ENCODE measurements around the gene RAB11FIP4. TPM values are rescaled to one million over a fixed set of nuclear protein-coding genes. Genes with fewer than 3 reads are reported as not detected.

RAB11FIP4 gene
- total and polyA plus RNA-seq, 2 of the 13 experiments (the other 11 are each of a cell fraction or from before 2014, with no cell fraction given) = 28.0 to 89.3 TPM

DNA sequence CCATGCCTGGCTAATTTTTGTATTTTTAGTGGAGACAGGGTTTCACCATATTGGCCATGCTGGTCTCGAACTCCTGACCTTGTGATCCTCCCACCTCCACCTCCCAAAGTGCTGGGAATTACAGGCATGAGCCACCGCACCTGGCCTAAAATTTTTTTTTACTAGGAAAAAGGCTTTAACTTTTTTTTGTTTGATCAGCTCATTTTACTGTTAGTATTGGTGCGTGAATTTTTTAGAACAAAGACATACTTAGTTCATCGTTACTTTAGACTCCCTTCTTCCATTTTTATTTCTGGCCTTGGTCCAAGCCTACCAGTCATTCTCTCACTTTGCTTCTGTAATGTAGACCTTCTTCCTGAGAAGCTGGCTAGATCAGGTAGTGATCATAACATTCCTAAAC is 25.4 kb upstream of the RAB11FIP4 start:
- H4K20me1 ChIP-seq (ENCODE audit: insufficient read depth, low read length) = no peaks in the 10 kb centered on the region
- H3K79me2 ChIP-seq (ENCODE audit: insufficient read depth, low read length) = no peaks in the 10 kb centered on the region
- BruUV-seq (replicated peaks) = no TSS peak
- FAIRE-seq = no peak
- H3K4me3 ChIP-seq (replicated peaks in 1 of 3; ENCODE audit: insufficient read depth in 1 of 3, low read depth in 2 of 3, low read length in 3 of 3) = no peak overlapping the region
- no peak overlapping the region for H3K4me2 ChIP-seq (ENCODE audit: low read depth, low read length)
- no peak overlapping the region for H2AFZ ChIP-seq (ENCODE audit: low read length)
- POLR2A ChIA-PET = no interaction called here
- no peak for ATAC-seq
- H3K27ac ChIP-seq (ENCODE audit: extremely low read length, insufficient read depth, low read length) = no peak overlapping the region
- peaks cover 3 to 17% of the 10 kb centered on the region in 2 experiments for H3K36me3 ChIP-seq (replicated peaks in 1 of 2; ENCODE audit: control insufficient read depth in 1 of 2, insufficient read depth in 2 of 2, low read length in 2 of 2)
- H3K9me3 ChIP-seq (ENCODE audit: low read length) = no peaks in the 10 kb centered on the region
- no peak for DNase-seq (ENCODE audit: low spot score)
- TF ChIP-seq MTA1 (CRISPR knock-in tag; IDR thresholded peaks at IDR 0.05; ENCODE audit: borderline replicate concordance) (no peak), MAFK (conservative IDR thresholded peaks at IDR 0.05 in 1 of 2, IDR thresholded peaks at IDR 0.05 in 1 of 2; ENCODE audit: low read length in 2 of 2) (0 out of 4 replicates have a peak, but pooled peaks of 1 of the 2 experiments have one; percentile 6)
- intact Hi-C loops (cut with micrococcal nuclease; ENCODE audit: unreplicated experiment) (no loop called here), in situ Hi-C loops (cut with HindIII; ENCODE audit: extremely low pct_ligation_motif_present, low pct_unique_long_range_greater_than_20kb) (loop anchor here (10.0 kb wide), 1 partner anchor 351 kb away; no protein-coding TSS in a partner anchor)
- H3K9ac ChIP-seq (ENCODE audit: insufficient read depth, low read depth, low read length) = no peak overlapping the region
- H3K4me1 ChIP-seq (ENCODE audit: insufficient read depth, low read length) = no peaks in the 10 kb centered on the region
- CTCF ChIA-PET (ENCODE audit: low intra/inter-chr PET ratio, low total read pairs) = no interaction called here
- 99% methylated on average over 4 of the region's 4 CpGs for WGBS (ENCODE audit: low lambda C conversion rate)
- no peaks in the 10 kb centered on the region for H3K27me3 ChIP-seq (ENCODE audit: control insufficient read depth in 1 of 2, insufficient read depth in 2 of 2, low read length in 2 of 2)

DNA sequence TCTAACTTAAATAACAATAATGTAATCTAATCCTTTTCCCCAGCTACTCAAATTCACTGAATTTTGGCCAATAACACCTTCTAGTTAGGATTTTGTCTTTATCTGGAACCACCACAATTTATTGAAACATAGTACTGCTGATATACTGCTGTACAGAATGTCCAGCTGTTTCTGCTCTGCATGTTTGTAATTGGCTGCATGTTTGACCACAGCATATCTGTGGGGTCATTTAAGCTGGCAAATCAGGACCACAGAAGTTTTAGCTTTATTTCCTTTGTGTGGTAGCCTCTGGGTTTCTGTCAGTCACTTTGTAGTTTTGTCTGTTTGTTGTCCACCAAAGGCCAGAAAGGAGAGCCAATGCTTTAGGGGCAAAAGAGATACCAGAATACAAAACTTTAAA is 22.2 kb upstream of the RAB11FIP4 start:
- H3K9me3 ChIP-seq (ENCODE audit: low read length) = no peaks in the 10 kb centered on the region
- intact Hi-C loops (cut with micrococcal nuclease; ENCODE audit: unreplicated experiment) (no loop called here), in situ Hi-C loops (cut with HindIII; ENCODE audit: extremely low pct_ligation_motif_present, low pct_unique_long_range_greater_than_20kb) (loop anchor here (10.0 kb wide), 1 partner anchor 354 kb away; no protein-coding TSS in a partner anchor)
- H3K79me2 ChIP-seq (ENCODE audit: insufficient read depth, low read length) = no peaks in the 10 kb centered on the region
- H3K4me1 ChIP-seq (ENCODE audit: insufficient read depth, low read length) = no peaks in the 10 kb centered on the region
- ATAC-seq (no peak), FAIRE-seq (no peak), DNase-seq (ENCODE audit: low spot score) (no peak)
- H3K27ac ChIP-seq (ENCODE audit: extremely low read length, insufficient read depth, low read length) = no peak overlapping the region
- no peak overlapping the region for H3K4me2 ChIP-seq (ENCODE audit: low read depth, low read length)
- no peak overlapping the region for H3K9ac ChIP-seq (ENCODE audit: insufficient read depth, low read depth, low read length)
- H3K27me3 ChIP-seq (ENCODE audit: control insufficient read depth in 1 of 2, insufficient read depth in 2 of 2, low read length in 2 of 2) = no peaks in the 10 kb centered on the region
- no peaks in the 10 kb centered on the region for H4K20me1 ChIP-seq (ENCODE audit: insufficient read depth, low read length)
- ChIA-PET CTCF (ENCODE audit: low intra/inter-chr PET ratio, low total read pairs) (no interaction called here), POLR2A (no interaction called here)
- no peak overlapping the region for H2AFZ ChIP-seq (ENCODE audit: low read length)
- H3K4me3 ChIP-seq (replicated peaks in 1 of 3; ENCODE audit: insufficient read depth in 1 of 3, low read depth in 2 of 3, low read length in 3 of 3) = no peak overlapping the region
- peaks cover 2 to 13% of the 10 kb centered on the region in 2 experiments; a peak in 3 of 5 replicates for H3K36me3 ChIP-seq (replicated peaks in 1 of 2; ENCODE audit: control insufficient read depth in 1 of 2, insufficient read depth in 2 of 2, low read length in 2 of 2)
- no TSS peak for BruUV-seq (replicated peaks)
- TF ChIP-seq, protein P1, sequence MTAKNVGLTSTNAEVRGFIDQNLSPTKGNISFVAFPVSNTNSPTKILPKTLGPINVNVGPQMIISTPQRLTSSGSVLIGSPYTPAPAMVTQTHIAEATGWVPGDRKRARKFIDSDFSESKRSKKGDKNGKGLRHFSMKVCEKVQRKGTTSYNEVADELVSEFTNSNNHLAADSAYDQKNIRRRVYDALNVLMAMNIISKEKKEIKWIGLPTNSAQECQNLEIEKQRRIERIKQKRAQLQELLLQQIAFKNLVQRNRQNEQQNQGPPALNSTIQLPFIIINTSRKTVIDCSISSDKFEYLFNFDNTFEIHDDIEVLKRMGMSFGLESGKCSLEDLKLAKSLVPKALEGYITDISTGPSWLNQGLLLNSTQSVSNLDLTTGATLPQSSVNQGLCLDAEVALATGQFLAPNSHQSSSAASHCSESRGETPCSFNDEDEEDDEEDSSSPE (CRISPR knock-in tag; IDR thresholded peaks at IDR 0.05) = no peak
- TF ChIP-seq REXO4 (CRISPR knock-in tag; IDR thresholded peaks at IDR 0.05; ENCODE audit: borderline replicate concordance) = no peak
- TF ChIP-seq XBP1 (CRISPR knock-in tag; IDR thresholded peaks at IDR 0.05) = no peak
- no peak for TF ChIP-seq ZNF251 (CRISPR knock-in tag; IDR thresholded peaks at IDR 0.05)
- TF ChIP-seq, protein P2, sequence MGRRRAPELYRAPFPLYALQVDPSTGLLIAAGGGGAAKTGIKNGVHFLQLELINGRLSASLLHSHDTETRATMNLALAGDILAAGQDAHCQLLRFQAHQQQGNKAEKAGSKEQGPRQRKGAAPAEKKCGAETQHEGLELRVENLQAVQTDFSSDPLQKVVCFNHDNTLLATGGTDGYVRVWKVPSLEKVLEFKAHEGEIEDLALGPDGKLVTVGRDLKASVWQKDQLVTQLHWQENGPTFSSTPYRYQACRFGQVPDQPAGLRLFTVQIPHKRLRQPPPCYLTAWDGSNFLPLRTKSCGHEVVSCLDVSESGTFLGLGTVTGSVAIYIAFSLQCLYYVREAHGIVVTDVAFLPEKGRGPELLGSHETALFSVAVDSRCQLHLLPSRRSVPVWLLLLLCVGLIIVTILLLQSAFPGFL (CRISPR knock-in tag; IDR thresholded peaks at IDR 0.05) = no peak
- TF ChIP-seq, protein P3, sequence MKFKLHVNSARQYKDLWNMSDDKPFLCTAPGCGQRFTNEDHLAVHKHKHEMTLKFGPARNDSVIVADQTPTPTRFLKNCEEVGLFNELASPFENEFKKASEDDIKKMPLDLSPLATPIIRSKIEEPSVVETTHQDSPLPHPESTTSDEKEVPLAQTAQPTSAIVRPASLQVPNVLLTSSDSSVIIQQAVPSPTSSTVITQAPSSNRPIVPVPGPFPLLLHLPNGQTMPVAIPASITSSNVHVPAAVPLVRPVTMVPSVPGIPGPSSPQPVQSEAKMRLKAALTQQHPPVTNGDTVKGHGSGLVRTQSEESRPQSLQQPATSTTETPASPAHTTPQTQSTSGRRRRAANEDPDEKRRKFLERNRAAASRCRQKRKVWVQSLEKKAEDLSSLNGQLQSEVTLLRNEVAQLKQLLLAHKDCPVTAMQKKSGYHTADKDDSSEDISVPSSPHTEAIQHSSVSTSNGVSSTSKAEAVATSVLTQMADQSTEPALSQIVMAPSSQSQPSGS (CRISPR knock-in tag; IDR thresholded peaks at IDR 0.05) = no peak
- TF ChIP-seq TARDBP (CRISPR knock-in tag; IDR thresholded peaks at IDR 0.05) = no peak
- no peak for TF ChIP-seq RXRB (CRISPR knock-in tag; IDR thresholded peaks at IDR 0.05; ENCODE audit: borderline replicate concordance)
- TF ChIP-seq, protein P4, sequence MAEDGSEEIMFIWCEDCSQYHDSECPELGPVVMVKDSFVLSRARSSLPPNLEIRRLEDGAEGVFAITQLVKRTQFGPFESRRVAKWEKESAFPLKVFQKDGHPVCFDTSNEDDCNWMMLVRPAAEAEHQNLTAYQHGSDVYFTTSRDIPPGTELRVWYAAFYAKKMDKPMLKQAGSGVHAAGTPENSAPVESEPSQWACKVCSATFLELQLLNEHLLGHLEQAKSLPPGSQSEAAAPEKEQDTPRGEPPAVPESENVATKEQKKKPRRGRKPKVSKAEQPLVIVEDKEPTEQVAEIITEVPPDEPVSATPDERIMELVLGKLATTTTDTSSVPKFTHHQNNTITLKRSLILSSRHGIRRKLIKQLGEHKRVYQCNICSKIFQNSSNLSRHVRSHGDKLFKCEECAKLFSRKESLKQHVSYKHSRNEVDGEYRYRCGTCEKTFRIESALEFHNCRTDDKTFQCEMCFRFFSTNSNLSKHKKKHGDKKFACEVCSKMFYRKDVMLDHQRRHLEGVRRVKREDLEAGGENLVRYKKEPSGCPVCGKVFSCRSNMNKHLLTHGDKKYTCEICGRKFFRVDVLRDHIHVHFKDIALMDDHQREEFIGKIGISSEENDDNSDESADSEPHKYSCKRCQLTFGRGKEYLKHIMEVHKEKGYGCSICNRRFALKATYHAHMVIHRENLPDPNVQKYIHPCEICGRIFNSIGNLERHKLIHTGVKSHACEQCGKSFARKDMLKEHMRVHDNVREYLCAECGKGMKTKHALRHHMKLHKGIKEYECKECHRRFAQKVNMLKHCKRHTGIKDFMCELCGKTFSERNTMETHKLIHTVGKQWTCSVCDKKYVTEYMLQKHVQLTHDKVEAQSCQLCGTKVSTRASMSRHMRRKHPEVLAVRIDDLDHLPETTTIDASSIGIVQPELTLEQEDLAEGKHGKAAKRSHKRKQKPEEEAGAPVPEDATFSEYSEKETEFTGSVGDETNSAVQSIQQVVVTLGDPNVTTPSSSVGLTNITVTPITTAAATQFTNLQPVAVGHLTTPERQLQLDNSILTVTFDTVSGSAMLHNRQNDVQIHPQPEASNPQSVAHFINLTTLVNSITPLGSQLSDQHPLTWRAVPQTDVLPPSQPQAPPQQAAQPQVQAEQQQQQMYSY (CRISPR knock-in tag; IDR thresholded peaks at IDR 0.05) = no peak
- no peak for TF ChIP-seq NCOA1 (CRISPR knock-in tag; IDR thresholded peaks at IDR 0.05)

All from HepG2 (cell line).